Lower lobe of right lung (tissue), 2 donors: ENCODE data around the gene EPHA3. TPM values are rescaled to one million over a fixed set of nuclear protein-coding genes. Genes with fewer than 3 reads are reported as not detected.

Experiments used
- ATAC-seq, 2 donors: fragments of 200-7000 bp; cut with Tn5 transposase; one replicate each; pipeline ENCODE4 v1.9.1; 2020 to 2022; ENCODE audit warnings: mild to moderate bottlenecking in 2 of 2, moderate library complexity in 2 of 2
- DNase-seq: peaks from one replicate; pipeline ENCODE4 v3.0.0-alpha.2; 2020
- H3K27ac ChIP-seq: fragments of 200-600 bp; one replicate; pipeline ENCODE4 v1.8.0; 2022
- H3K27me3 ChIP-seq: fragments of 200-600 bp; one replicate; pipeline ENCODE4 v1.8.0; 2022; ENCODE audit warnings: low read depth
- H3K36me3 ChIP-seq: fragments of 200-600 bp; one replicate; pipeline ENCODE4 v1.8.0; 2022; ENCODE audit warnings: mild to moderate bottlenecking
- H3K4me1 ChIP-seq: fragments of 200-600 bp; one replicate; pipeline ENCODE4 v1.8.0; 2022
- H3K4me3 ChIP-seq: fragments of 200-600 bp; one replicate; pipeline ENCODE4 v1.8.0; 2022; ENCODE audit warnings: mild to moderate bottlenecking
- H3K9me3 ChIP-seq: fragments of 200-600 bp; one replicate; pipeline ENCODE4 v1.8.0; 2022
- CTCF ChIP-seq: fragments of 200-600 bp; IDR thresholded peaks from one replicate; pipeline ENCODE4 v1.8.0; 2022; ENCODE audit warnings: antibody characterized with exemption, mild to moderate bottlenecking
- intact Hi-C: fragments of 100-400 bp; cut with DNase I; formaldehyde crosslinking; loops from one replicate; pipeline ENCODE4 v1.11.0; 2022
- total RNA-seq: library from RNA; stranded (reverse); fragmentation: NEBNext Ultra II Directional; extraction: Animal tissue kit (Norgen Biotek cat#: 25700); gene quantifications from one replicate; pipeline ENCODE4 v1.2.1, GENCODE V29; 2021
- donor health status: DM: no; HTN: yes; CAD: no; lungs with severe emphysema.

Gene EPHA3
- total RNA-seq, 1 donor from 2014 or later = 1.4 TPM

GRCh38 chr3:89392991-89393390, 285.6 kb downstream of the EPHA3 start:
- Histone ChIP-seq H3K4me1 (no peaks in the 10 kb centered on the region), H3K27ac (no peak overlapping the region), H3K36me3 (no peaks in the 10 kb centered on the region), H3K4me3 (no peak overlapping the region), H3K9me3 (no peaks in the 10 kb centered on the region), H3K27me3 (no peaks in the 10 kb centered on the region)
- ATAC-seq (no peak), DNase-seq (no peak)
- TF ChIP-seq CTCF = no peak
- intact Hi-C loops = no loop called here

GRCh38 chr3:89395456-89395855, 288.0 kb downstream of the EPHA3 start:
- intact Hi-C loops = no loop called here
- no peak overlapping the region for H3K27ac ChIP-seq
- no peak for ATAC-seq
- no peaks in the 10 kb centered on the region for H3K36me3 ChIP-seq
- DNase-seq = no peak
- no peak overlapping the region for H3K4me3 ChIP-seq
- H3K27me3 ChIP-seq = no peaks in the 10 kb centered on the region
- no peak for TF ChIP-seq CTCF
- H3K4me1 ChIP-seq = no peaks in the 10 kb centered on the region
- H3K9me3 ChIP-seq = no peaks in the 10 kb centered on the region

- DNase-seq (no peak), ATAC-seq (no peak)
- Histone ChIP-seq H3K4me3 (no peak overlapping the region), H3K9me3 (no peaks in the 10 kb centered on the region), H3K4me1 (no peaks in the 10 kb centered on the region), H3K27ac (no peak overlapping the region), H3K27me3 (no peaks in the 10 kb centered on the region), H3K36me3 (no peaks in the 10 kb centered on the region)
- intact Hi-C loops = no loop called here
- no peak for TF ChIP-seq CTCF
Observed at GRCh38 chr3:89395996-89396395, 288.6 kb downstream of the EPHA3 start.

- H3K27me3 ChIP-seq = no peaks in the 10 kb centered on the region
- H3K27ac ChIP-seq = no peak overlapping the region
- DNase-seq = no peak
- no peaks in the 10 kb centered on the region for H3K4me1 ChIP-seq
- no peaks in the 10 kb centered on the region for H3K36me3 ChIP-seq
- ATAC-seq = no peak
- intact Hi-C loops = no loop called here
- no peak overlapping the region for H3K4me3 ChIP-seq
- no peak for TF ChIP-seq CTCF
- H3K9me3 ChIP-seq = no peaks in the 10 kb centered on the region
Observed at GRCh38 chr3:89402051-89402450, 294.6 kb downstream of the EPHA3 start.

- no peaks in the 10 kb centered on the region for H3K9me3 ChIP-seq
- no peaks in the 10 kb centered on the region for H3K36me3 ChIP-seq
- TF ChIP-seq CTCF = no peak
- no peak for ATAC-seq
- intact Hi-C loops = no loop called here
- H3K4me3 ChIP-seq = no peak overlapping the region
- H3K27ac ChIP-seq = no peak overlapping the region
- DNase-seq = no peak
- H3K27me3 ChIP-seq = no peaks in the 10 kb centered on the region
- H3K4me1 ChIP-seq = no peaks in the 10 kb centered on the region
Observed at GRCh38 chr3:89405176-89405575, 297.8 kb downstream of the EPHA3 start.

GRCh38 chr3:89405593-89405992, 298.2 kb downstream of the EPHA3 start:
- no peaks in the 10 kb centered on the region for H3K36me3 ChIP-seq
- H3K4me3 ChIP-seq = no peak overlapping the region
- ATAC-seq = no peak
- no peaks in the 10 kb centered on the region for H3K27me3 ChIP-seq
- no peak overlapping the region for H3K27ac ChIP-seq
- no peaks in the 10 kb centered on the region for H3K9me3 ChIP-seq
- TF ChIP-seq CTCF = no peak
- no peak for DNase-seq
- intact Hi-C loops = no loop called here
- H3K4me1 ChIP-seq = no peaks in the 10 kb centered on the region
